DMS153 (cell line): ENCODE measurements around the gene OGN.

Experiments
- DNase-seq: peaks from one replicate; lab custom pipeline; 2025; lab: John Stamatoyannopoulos, UW

Gene OGN

DNA sequence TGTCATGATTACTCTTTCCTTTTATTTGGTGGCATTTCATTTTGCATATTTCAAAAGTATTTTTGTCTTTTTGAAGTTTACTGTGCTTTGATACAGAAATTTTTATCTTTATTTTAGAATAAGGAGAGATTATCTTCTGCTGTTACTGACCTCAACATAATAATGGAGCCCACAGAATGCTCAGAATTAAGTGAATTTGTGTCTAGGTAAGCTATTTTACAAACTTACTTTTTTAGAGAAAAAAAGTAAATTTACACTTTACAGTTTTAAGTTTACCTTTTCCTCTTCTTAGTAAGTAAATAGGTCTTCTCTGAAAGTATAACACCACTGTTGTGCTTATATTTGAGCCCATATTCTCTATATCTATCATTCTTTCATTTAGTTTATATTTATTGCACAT lies 58.8 kb downstream of the OGN start:
- no peak for DNase-seq

DNA sequence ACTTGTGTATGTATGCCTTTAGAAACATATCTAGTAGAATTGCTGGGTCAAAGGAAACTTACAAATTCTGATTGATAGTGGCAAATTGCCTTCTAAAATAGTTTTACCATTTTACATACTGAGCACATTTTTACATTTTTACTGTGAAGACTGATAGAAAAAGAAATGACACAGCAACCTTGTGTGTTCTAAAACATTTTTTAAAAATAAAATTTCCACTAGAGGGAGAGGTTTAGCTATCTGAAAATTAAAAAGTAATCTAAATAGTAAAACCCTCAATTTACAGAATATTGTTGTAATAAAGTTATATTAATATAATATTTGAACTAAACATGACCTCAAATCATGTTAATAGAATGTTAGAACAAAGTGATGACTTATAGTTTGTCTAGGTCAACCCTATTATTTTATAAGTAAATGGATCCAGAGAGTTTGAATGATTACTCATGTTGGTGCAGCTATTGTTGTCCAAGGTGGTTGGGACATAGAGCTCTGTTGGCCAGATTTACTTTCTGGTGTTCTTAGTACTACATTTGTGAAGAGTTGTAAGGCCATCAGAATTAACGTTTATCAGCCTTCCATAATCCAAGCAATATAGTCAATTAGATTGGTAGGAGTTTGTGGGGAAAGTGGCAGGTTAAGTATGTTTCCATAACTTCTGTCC lies 61.4 kb downstream of the OGN start:
- DNase-seq: no peak

DNA sequence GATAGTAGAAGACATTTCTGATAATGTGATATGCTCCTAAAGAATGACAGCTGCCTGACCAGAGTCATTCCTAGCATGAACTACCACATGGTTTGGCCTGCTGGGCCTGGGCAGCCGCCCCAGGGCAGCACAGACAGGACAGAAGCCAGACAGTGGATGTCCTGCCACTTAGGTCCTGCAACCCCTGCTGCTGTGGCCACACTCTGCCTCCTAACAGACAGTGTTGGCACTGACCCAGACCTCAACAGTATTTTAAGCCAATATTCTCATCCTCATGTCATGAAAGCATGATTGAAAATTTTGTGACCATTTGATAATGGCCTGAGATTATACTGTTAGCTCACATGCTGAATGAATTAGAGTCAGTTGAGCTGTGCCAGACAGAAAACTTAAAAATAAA lies 62.8 kb downstream of the OGN start:
- DNase-seq: no peak

DNA sequence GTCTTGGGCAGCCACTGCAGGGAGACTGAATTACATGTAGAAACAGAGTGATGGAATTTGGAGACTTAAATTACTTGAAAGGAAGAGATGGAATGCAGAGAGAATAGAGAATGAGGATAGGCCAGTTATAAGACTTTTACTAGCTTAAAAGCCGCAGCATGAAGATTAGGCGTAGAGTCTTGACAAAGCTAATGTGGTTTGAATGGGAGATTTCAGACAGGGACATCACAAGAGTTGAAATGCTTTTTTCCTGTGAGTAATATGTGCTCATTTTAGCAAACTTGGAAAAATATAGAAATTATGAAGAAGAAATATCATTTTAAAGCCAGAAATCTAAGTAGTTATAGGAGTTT lies 71.1 kb downstream of the OGN start:
- DNase-seq: no peak
